ENCODE results near the gene SP6.

Gene SP6

GRCh38 chr17:47878203-47879027, 27.5 kb upstream of the SP6 start:
- no peaks in the 10 kb centered on the region for H3K9me3 ChIP-seq (ENCODE audit: insufficient read depth, low read length, severe bottlenecking)
- H3K4me1 ChIP-seq (ENCODE audit: insufficient read depth, low read length) = no peaks in the 10 kb centered on the region
- TF ChIP-seq, protein P1, sequence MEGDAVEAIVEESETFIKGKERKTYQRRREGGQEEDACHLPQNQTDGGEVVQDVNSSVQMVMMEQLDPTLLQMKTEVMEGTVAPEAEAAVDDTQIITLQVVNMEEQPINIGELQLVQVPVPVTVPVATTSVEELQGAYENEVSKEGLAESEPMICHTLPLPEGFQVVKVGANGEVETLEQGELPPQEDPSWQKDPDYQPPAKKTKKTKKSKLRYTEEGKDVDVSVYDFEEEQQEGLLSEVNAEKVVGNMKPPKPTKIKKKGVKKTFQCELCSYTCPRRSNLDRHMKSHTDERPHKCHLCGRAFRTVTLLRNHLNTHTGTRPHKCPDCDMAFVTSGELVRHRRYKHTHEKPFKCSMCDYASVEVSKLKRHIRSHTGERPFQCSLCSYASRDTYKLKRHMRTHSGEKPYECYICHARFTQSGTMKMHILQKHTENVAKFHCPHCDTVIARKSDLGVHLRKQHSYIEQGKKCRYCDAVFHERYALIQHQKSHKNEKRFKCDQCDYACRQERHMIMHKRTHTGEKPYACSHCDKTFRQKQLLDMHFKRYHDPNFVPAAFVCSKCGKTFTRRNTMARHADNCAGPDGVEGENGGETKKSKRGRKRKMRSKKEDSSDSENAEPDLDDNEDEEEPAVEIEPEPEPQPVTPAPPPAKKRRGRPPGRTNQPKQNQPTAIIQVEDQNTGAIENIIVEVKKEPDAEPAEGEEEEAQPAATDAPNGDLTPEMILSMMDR (IDR thresholded peaks at IDR 0.05; ENCODE audit: borderline replicate concordance, extremely low read depth, low read length, poor library complexity, severe bottlenecking) = no peak
- TF ChIP-seq EZH2 (IDR thresholded peaks at IDR 0.05; ENCODE audit: borderline replicate concordance, low read depth, low read length, severe bottlenecking) = peak; percentile 55
- no peak overlapping the region for H3K4me2 ChIP-seq (ENCODE audit: insufficient read depth, low read length)
- peaks cover 19% of the 10 kb centered on the region for H3K27me3 ChIP-seq (ENCODE audit: insufficient read depth, low read length, poor library complexity)
- no peaks in the 10 kb centered on the region for H3K36me3 ChIP-seq (ENCODE audit: insufficient read depth, low read length)
- H3K27ac ChIP-seq (ENCODE audit: low read length) = no peak overlapping the region
- DNase-seq (no peak), ATAC-seq (ENCODE audit: insufficient read depth, low read depth) (no peak)
- no peak overlapping the region for H3K9ac ChIP-seq (ENCODE audit: low read depth, low read length)
- H3K79me2 ChIP-seq (ENCODE audit: insufficient read depth, low read length) = no peaks in the 10 kb centered on the region
- H3K4me3 ChIP-seq (ENCODE audit: low read depth in 1 of 2, low read length in 2 of 2) = no peak overlapping the region
- no peak overlapping the region for H2AFZ ChIP-seq (ENCODE audit: low read depth, low read length)
- H4K20me1 ChIP-seq (ENCODE audit: insufficient read depth, low read length) = no peaks in the 10 kb centered on the region

DNA sequence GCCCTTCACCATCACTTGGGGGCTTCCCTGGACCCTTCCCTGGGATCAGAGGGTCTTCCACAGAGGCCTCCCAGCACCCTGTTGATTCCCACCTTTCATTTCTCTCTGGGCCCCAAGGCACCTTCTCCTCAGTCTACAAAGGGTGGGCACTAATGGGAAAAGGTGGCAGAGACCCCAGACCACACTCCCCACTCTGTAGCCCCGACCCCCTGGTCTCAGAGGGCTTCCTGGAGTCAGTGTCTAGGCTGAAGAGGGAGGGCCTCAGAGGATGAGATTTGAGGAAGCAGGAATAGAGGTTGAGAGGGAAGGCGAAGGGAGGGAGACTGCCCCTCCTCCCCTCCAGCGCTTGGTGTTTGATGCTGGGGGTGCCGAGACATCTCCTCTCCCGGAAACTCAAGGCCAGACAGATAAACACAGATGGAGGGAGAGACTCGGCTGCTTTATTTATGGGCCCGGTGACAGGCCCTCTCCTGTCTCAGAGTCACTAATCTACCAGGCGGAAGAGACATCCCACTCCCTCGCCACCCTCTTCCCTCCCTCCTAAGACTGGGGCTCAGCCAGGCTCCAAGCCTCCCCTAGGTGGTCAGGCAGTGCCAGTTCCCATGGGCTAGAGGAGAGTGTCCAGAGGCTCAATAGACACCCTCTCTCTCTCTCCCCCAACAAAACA, 26.5 kb upstream of the SP6 start:
- Histone ChIP-seq H3K4me1 (ENCODE audit: insufficient read depth, low read length) (no peaks in the 10 kb centered on the region), H3K36me3 (ENCODE audit: insufficient read depth, low read length) (no peaks in the 10 kb centered on the region), H2AFZ (ENCODE audit: low read depth, low read length) (no peak overlapping the region), H4K20me1 (ENCODE audit: insufficient read depth, low read length) (no peaks in the 10 kb centered on the region), H3K27me3 (ENCODE audit: insufficient read depth, low read length, poor library complexity) (peaks cover 24% of the 10 kb centered on the region), H3K4me2 (ENCODE audit: insufficient read depth, low read length) (no peak overlapping the region), H3K9ac (ENCODE audit: low read depth, low read length) (no peak overlapping the region), H3K9me3 (ENCODE audit: insufficient read depth, low read length, severe bottlenecking) (no peaks in the 10 kb centered on the region), H3K27ac (ENCODE audit: low read length) (no peak overlapping the region), H3K4me3 (ENCODE audit: low read depth in 1 of 2, low read length in 2 of 2) (no peak overlapping the region), H3K79me2 (ENCODE audit: insufficient read depth, low read length) (no peaks in the 10 kb centered on the region)
- DNase-seq (no peak), ATAC-seq (ENCODE audit: insufficient read depth, low read depth) (no peak)
- no peak for TF ChIP-seq EZH2 (IDR thresholded peaks at IDR 0.05; ENCODE audit: borderline replicate concordance, low read depth, low read length, severe bottlenecking)
- TF ChIP-seq, protein P1 (IDR thresholded peaks at IDR 0.05; ENCODE audit: borderline replicate concordance, extremely low read depth, low read length, poor library complexity, severe bottlenecking) = no peak

GRCh38 chr17:47875011-47875985, 24.3 kb upstream of the SP6 start:
- Histone ChIP-seq H3K27ac (ENCODE audit: low read length) (no peak overlapping the region), H3K9ac (ENCODE audit: low read depth, low read length) (no peak overlapping the region), H3K4me3 (ENCODE audit: low read depth in 1 of 2, low read length in 2 of 2) (no peak overlapping the region), H3K4me2 (ENCODE audit: insufficient read depth, low read length) (no peak overlapping the region), H3K27me3 (ENCODE audit: insufficient read depth, low read length, poor library complexity) (peaks cover 35% of the 10 kb centered on the region), H3K79me2 (ENCODE audit: insufficient read depth, low read length) (no peaks in the 10 kb centered on the region), H3K4me1 (ENCODE audit: insufficient read depth, low read length) (no peaks in the 10 kb centered on the region), H4K20me1 (ENCODE audit: insufficient read depth, low read length) (no peaks in the 10 kb centered on the region), H2AFZ (ENCODE audit: low read depth, low read length) (no peak overlapping the region), H3K9me3 (ENCODE audit: insufficient read depth, low read length, severe bottlenecking) (no peaks in the 10 kb centered on the region), H3K36me3 (ENCODE audit: insufficient read depth, low read length) (no peaks in the 10 kb centered on the region)
- no peak for ATAC-seq (ENCODE audit: insufficient read depth, low read depth)
- TF ChIP-seq EZH2 (IDR thresholded peaks at IDR 0.05; ENCODE audit: borderline replicate concordance, low read depth, low read length, severe bottlenecking) = no peak
- TF ChIP-seq, protein P1 (IDR thresholded peaks at IDR 0.05; ENCODE audit: borderline replicate concordance, extremely low read depth, low read length, poor library complexity, severe bottlenecking) = no peak
- no peak for DNase-seq
